MG63 (cell line): ENCODE data around the gene PNCK. TPM values are rescaled to one million over a fixed set of nuclear protein-coding genes. Genes with fewer than 3 reads are reported as not detected.

Experiments
- DNase-seq: peaks from one replicate; pipeline ENCODE4 v3.0.0-alpha.2; 2020
- H3K27me3 ChIP-seq: fragments of 250-450 bp; sonication (Bioruptor Pico); 2 replicates; pipeline ENCODE4 v1.5.1; 2020; ENCODE audit warnings: mild to moderate bottlenecking, moderate library complexity
- H3K36me3 ChIP-seq: fragments of 250-450 bp; sonication (Bioruptor Pico); 2 replicates; pipeline ENCODE4 v1.5.1; 2020; ENCODE audit warnings: mild to moderate bottlenecking, moderate library complexity
- H3K4me3 ChIP-seq: fragments of 250-450 bp; sonication (Bioruptor Pico); 2 replicates; pipeline ENCODE4 v1.5.1; 2020; ENCODE audit warnings: mild to moderate bottlenecking, moderate library complexity
- H3K9me3 ChIP-seq: fragments of 250-450 bp; sonication (Bioruptor Pico); 2 replicates; pipeline ENCODE4 v1.5.1; 2020; ENCODE audit warnings: mild to moderate bottlenecking, moderate library complexity
- total RNA-seq: library from RNA; depleted of rRNA; stranded (reverse); fragments of >200 nt; shearing (Covaris generic); gene quantifications from 2 replicates; pipeline ENCODE4 v1.2.3, GENCODE V29; 2014; ENCODE audit warnings: low replicate concordance

Gene PNCK
- total RNA-seq, 1 experiment from 2014 or later: 0.43 TPM

DNA sequence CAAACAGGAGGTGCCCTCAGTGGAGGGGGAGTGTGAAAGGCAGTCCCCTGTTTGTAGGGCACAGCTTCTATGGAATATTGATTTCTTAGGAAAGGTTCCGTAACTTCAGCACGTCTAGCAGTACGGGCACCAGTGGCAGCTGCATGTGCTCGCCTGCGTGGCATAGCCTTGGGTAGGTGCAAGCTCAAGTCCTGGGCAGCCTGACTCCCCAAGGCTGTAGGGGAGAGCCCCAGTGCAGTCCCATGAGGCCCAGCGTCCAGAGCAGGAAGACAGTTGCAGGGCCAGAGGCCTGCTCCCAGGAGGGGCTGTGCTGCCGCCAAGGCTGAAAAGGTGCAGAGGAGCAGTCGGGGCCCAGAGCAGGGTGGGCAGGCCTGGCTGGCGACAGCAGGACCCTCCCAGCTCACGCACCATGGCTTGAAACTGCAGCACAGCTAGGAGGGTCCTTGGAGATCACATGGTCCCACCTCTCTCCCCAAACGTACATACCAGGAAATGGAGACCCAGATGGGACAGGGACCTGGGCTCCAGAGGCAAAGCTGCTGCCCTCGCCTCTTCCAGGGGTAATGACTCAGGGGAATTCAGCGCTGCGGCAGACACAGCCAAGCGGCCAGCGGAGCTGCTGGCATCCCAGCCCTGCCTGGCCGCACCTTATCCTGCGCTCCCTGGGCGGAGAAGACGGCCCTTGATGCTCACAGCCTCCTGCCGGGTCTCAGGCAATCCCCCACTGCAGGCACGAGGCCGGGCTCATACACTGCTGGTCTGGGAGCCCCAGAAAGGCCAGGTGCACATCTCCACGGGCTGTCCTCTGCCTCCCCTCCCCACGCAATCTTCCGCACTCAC, 32.7 kb downstream of the PNCK start:
- Histone ChIP-seq H3K36me3 (no peaks in the 10 kb centered on the region), H3K4me3 (no peak overlapping the region), H3K9me3 (no peaks in the 10 kb centered on the region), H3K27me3 (peaks cover 12% of the 10 kb centered on the region)
- no peak for DNase-seq

DNA sequence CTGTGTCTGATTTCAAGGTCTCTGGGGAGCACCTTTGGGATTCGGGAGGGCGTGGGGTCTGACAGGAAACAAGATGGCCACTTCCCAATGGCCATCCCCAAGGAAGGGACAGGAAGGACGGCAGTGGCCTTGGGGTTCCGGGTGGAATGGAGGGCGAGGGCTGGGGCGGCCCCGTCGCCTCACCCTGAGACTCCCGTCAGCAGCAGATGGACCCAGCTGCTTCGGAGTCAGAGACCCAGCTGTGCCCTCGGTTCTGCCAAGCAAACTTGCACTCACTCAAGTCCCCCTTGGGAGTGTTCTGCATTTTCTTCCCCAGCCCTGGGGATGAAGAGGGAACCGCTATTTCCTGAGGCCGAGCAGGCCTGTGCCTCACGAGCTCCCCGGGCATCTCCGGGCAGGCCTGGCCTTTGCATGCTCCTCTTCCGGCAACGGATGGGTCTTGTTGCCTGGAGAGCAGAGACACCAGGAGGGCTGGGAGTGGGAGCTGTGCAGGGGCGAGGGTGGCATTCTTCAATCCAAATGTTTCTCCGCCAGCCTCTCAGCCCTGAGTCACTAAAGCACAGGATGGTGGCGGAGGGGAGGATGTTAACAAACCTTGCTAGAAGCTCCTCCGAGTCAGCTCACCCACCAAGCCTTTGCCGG, 33.4 kb downstream of the PNCK start:
- H3K9me3 ChIP-seq: no peaks in the 10 kb centered on the region
- DNase-seq: no peak
- H3K27me3 ChIP-seq: peaks cover 12% of the 10 kb centered on the region
- H3K36me3 ChIP-seq: no peaks in the 10 kb centered on the region
- no peak overlapping the region for H3K4me3 ChIP-seq

GRCh38 chrX:153639177-153640044, 34.2 kb downstream of the PNCK start:
- DNase-seq: no peak
- H3K4me3 ChIP-seq: no peak overlapping the region
- no peaks in the 10 kb centered on the region for H3K9me3 ChIP-seq
- H3K36me3 ChIP-seq: no peaks in the 10 kb centered on the region
- peaks cover 11% of the 10 kb centered on the region for H3K27me3 ChIP-seq

DNA sequence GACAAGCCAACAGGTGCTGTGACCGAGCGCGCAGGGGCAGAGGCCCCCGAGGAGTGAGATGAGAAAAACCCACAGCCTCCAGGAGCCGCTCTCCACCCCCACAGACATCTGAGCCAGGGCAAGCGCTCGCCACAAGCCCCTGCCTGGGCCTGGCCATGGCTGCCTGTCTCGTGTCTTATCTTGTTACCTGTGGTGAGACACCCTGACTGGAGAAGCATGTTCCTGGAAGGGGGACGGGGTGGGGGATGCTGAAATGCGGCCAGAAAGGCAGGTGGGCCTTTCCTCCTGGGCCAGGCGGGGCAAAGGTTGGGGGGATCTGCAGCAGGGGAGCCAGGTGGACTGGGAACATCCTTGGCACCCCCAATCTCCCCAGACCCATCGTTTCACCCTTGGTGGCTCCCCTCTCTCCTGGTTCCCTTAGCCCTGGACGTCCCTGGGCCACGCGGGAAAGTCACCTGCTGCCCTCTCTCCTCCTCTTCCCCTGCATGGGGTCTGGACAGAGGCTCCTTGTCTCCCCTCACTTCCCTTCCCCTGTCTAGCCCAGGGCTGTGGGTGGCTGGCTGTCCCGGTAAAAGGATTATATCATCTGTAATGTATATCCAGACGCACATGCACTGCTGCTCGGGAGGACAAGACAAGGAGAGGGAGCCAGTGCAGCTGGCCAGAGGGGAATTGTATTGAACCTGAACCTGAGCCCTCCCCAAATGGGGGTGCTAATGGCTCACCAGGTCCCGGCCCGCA, 35.0 kb downstream of the PNCK start:
- Histone ChIP-seq H3K36me3 (no peaks in the 10 kb centered on the region), H3K9me3 (no peaks in the 10 kb centered on the region), H3K4me3 (no peak overlapping the region), H3K27me3 (peaks cover 7% of the 10 kb centered on the region; the same call in 1 of the 2 replicates)
- no peak for DNase-seq

GRCh38 chrX:153638041-153638371, 35.6 kb downstream of the PNCK start:
- no peak for DNase-seq
- Histone ChIP-seq H3K27me3 (peaks cover 3% of the 10 kb centered on the region; the same call in 1 of the 2 replicates), H3K4me3 (no peak overlapping the region), H3K36me3 (no peaks in the 10 kb centered on the region), H3K9me3 (no peaks in the 10 kb centered on the region)

DNA sequence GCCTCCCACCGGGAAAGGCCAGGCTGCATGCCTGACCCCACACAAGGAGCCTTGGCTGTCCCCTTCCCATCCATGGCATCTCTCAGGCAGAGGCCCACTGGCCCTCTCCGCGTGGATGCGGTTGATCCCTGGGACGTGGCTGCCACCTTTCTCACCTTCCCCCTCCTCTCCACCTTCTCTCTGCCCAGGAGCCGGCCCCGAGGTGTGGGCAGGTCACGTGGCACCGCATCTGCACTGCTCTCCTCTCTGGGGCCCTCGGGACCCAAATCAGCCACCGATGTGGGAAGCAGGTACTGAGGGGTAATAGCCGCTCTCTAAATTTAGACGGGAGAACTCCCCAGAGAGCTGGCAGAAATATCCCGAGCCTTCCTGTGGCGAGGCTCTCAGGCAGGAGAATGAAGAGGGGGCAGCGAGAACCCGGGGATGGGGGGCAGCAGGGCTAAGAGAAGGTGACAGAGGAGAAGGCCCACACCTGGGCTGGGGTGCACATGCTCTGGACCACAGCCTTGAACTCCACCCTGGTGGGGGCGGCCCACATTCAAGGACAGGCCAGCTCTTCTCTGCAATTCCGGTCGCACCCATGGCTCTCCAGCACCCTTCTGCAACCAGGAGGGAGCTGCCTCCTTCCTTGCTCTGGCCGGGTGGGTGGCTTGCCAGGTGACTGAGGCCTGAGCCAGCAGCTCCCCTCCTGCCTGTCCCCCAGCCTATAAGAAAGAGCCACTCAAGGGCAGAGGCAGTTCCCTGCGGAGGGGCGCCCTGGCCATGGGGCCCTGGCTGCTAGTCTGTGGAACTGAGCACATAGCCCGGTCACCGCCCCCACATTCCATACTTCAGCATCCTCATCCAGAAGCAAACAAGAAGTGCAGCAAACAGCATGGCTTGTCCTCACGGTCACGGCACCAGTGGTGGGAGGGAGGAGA, 36.2 kb downstream of the PNCK start:
- H3K4me3 ChIP-seq: no peak overlapping the region
- no peak for DNase-seq
- H3K9me3 ChIP-seq: no peaks in the 10 kb centered on the region
- no peaks in the 10 kb centered on the region for H3K36me3 ChIP-seq
- H3K27me3 ChIP-seq: no peaks in the 10 kb centered on the region

DNA sequence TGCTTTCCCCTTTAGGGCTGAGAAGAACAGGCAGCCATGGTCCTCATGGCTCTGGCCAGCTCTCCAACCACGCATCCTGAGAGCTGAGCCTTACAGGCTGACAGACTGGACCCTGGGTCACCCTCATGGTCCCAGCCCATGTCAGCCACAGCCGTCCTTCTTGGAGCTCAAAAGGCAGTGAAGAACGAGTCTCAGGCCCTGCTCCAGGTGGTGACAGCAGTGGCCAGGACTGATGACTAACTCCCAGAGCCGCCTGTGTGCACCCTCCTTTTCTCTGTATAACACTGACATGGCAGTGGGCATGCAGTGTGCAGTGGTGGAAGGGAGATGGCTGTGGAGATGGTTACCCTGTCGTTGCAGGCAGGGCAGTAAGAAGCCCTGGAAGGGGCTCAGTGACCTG, 36.9 kb downstream of the PNCK start:
- H3K9me3 ChIP-seq: no peaks in the 10 kb centered on the region
- no peak for DNase-seq
- H3K27me3 ChIP-seq: no peaks in the 10 kb centered on the region
- no peaks in the 10 kb centered on the region for H3K36me3 ChIP-seq
- no peak overlapping the region for H3K4me3 ChIP-seq

DNA sequence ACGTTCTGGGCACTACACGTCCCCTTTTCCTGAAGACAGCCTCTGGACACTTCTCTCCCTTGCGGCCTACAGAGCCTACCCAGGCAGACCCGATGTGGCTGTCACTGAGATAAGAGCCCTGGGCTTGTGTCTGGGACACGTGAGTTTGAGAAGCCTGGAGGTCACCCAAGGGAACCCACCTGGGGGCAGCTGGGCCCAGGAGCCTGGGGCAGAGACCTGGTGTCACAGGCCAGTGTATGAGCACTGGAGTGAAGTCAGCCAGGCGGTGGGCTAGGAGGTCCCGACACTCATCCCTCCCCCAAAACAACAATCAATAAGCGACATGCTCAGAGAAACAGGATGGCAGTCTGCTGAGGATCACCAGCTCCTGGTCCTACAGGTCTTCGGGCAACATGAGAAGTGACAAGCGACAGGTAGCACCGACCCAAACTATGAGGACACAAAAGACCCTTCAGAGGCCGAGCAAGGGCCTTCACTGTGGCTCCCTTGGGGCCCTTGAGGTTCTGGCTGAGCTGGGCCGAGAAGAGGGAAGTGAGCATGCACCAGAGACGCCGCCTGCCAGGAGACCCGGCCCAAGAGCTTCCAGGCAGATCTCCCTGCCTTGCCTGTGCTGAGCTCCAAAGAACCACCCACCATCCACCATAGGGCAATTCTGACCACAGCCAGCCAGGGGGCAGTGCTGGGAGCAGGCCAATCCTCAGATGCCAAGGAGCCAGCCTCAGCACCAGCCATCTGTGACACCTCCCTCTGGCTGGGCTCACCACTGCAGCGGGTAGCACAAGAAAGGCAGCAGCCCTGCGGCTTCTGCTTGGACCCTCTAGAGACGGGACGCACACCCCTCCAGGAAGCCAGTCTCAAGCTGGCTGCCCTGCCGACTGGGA, 37.6 kb downstream of the PNCK start:
- Histone ChIP-seq H3K4me3 (no peak overlapping the region), H3K27me3 (no peaks in the 10 kb centered on the region), H3K9me3 (no peaks in the 10 kb centered on the region), H3K36me3 (no peaks in the 10 kb centered on the region)
- peak; percentile 31 for DNase-seq

- no peak overlapping the region for H3K4me3 ChIP-seq
- no peaks in the 10 kb centered on the region for H3K36me3 ChIP-seq
- no peaks in the 10 kb centered on the region for H3K9me3 ChIP-seq
- H3K27me3 ChIP-seq: no peaks in the 10 kb centered on the region
- DNase-seq: no peak
These were observed 38.2 kb downstream of the PNCK start for GRCh38 chrX:153635388-153635787.

DNA sequence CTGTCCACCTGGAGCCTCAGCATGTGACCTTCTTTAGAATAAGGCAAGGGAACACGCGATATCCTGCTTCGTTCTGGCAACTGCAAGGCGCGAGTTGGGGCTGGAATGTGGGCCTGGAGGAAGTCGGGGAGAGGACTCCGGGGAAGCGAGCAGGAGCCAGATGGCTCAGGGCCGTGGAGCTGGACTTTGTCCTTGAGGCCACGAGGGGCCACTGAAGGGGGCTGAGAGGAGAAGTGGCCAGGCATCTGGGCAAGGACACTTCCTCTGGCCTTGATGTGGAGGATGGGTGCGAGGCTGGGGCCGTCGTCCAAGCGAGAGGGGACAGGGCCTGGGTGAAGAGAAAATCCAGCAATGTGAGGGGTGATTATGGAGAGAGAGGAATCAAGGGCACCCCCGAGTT, 38.8 kb downstream of the PNCK start:
- DNase-seq: no peak

DNA sequence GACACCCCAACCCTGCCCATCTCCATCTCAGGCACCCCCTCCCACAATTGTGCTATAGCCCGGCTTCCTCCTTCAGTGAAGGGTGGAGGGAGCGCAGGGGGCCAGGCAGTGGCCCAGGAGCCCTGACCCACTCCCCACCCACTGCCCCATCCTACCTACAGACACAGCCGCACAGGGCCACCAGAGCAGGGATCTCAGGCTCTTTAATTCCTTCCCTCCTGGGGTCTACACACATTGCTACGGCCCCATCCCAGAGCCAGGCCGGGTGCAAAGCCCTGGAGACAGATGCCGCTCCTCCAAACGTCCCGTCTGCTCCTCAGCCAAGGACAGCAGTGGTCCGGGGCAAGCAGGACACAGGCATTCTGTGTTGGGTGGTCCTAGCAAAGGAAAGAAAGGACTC, 39.4 kb downstream of the PNCK start:
- H3K36me3 ChIP-seq: no peaks in the 10 kb centered on the region
- H3K4me3 ChIP-seq: no peak overlapping the region
- no peaks in the 10 kb centered on the region for H3K9me3 ChIP-seq
- no peaks in the 10 kb centered on the region for H3K27me3 ChIP-seq
- DNase-seq: no peak

More for the DNA sequence above, 38.8 kb downstream of the PNCK start:
- H3K36me3 ChIP-seq: no peaks in the 10 kb centered on the region
- no peaks in the 10 kb centered on the region for H3K9me3 ChIP-seq
- no peak overlapping the region for H3K4me3 ChIP-seq
- no peaks in the 10 kb centered on the region for H3K27me3 ChIP-seq

- Histone ChIP-seq H3K27me3 (no peaks in the 10 kb centered on the region), H3K36me3 (no peaks in the 10 kb centered on the region), H3K9me3 (no peaks in the 10 kb centered on the region), H3K4me3 (no peak overlapping the region)
- no peak for DNase-seq
These were observed 39.9 kb downstream of the PNCK start for GRCh38 chrX:153633607-153634180.

DNA sequence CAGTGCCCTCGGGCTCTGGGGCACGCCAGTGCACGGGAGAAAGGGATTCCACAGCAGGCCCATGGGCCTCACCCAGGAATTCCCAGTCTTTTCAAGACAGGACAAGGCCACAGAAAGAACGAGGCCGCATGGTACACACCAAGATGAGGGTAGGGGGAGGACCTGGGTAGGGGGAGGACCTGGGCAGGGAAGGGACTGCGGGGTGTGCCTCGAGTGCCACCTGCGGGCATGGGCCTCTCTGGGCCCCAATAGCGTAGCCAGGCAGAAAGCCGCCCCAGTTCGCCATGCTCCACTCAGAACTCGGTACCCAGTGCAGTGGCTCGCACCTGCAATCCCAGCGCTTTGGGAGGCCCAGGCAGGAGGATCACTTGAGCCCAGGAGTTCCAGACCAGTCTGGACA, 40.6 kb downstream of the PNCK start:
- H3K9me3 ChIP-seq: no peaks in the 10 kb centered on the region
- no peak for DNase-seq
- H3K4me3 ChIP-seq: no peak overlapping the region
- H3K36me3 ChIP-seq: no peaks in the 10 kb centered on the region
- no peaks in the 10 kb centered on the region for H3K27me3 ChIP-seq

- Histone ChIP-seq H3K27me3 (no peaks in the 10 kb centered on the region), H3K4me3 (no peak overlapping the region), H3K9me3 (no peaks in the 10 kb centered on the region), H3K36me3 (no peaks in the 10 kb centered on the region)
- no peak for DNase-seq
These were observed 41.0 kb downstream of the PNCK start for GRCh38 chrX:153632595-153632946.
